ENCODE measurements around the gene SCART1. TPM values are rescaled to one million over a fixed set of nuclear protein-coding genes. Genes with fewer than 3 reads are reported as not detected.
"Not testable (repeated sequence)": the region's sequence is repeated elsewhere in the genome, so short reads cannot be mapped to it uniquely, and the experiment has no call there.

SCART1 gene
- total and polyA plus RNA-seq, 7 donors, result 0.08 to 1.8 (median 0.58) TPM

- H3K4me1 ChIP-seq, result no peaks in the 10 kb centered on the region
- H3K27me3 ChIP-seq (ENCODE audit: insufficient read depth in 3 of 3, low read length in 2 of 3), result no peaks in the 10 kb centered on the region
- no peaks in the 10 kb centered on the region for H3K36me3 ChIP-seq (ENCODE audit: insufficient read depth in 1 of 2, low read depth in 1 of 2)
- H3K4me3 ChIP-seq, result no peak overlapping the region
- no peak overlapping the region for H3K27ac ChIP-seq
- no peak for DNase-seq
- TF ChIP-seq CTCF (IDR thresholded peaks at IDR 0.05), result no peak
- peaks cover 37% of the 10 kb centered on the region for H3K9me3 ChIP-seq
- no peak for ATAC-seq
- intact Hi-C loops (cut with DNase I), result no loop called here
These were observed 34.6 kb downstream of the SCART1 start for GRCh38 chr10:133488354-133488753.

- no peaks in the 10 kb centered on the region for H3K36me3 ChIP-seq (ENCODE audit: insufficient read depth in 1 of 2, low read depth in 1 of 2)
- no peak for TF ChIP-seq CTCF (IDR thresholded peaks at IDR 0.05)
- ATAC-seq, result no peak
- intact Hi-C loops (cut with DNase I), result no loop called here
- no peaks in the 10 kb centered on the region for H3K4me1 ChIP-seq
- H3K27me3 ChIP-seq (ENCODE audit: insufficient read depth in 3 of 3, low read length in 2 of 3), result no peaks in the 10 kb centered on the region
- DNase-seq, result no peak
- H3K4me3 ChIP-seq, result no peak overlapping the region
- H3K27ac ChIP-seq, result no peak overlapping the region
- peaks cover 22% of the 10 kb centered on the region for H3K9me3 ChIP-seq
- WGBS, 3 donors, result 52 to 54% (median 53%) methylated on average over 2 of the region's 2 CpGs
These were observed 36.3 kb downstream of the SCART1 start for GRCh38 chr10:133489816-133490588.

GRCh38 chr10:133493562-133493961, 39.8 kb downstream of the SCART1 start:
- H3K36me3 ChIP-seq (ENCODE audit: insufficient read depth in 1 of 2, low read depth in 1 of 2); H3K9me3 ChIP-seq; DNase-seq; ATAC-seq; H3K4me3 ChIP-seq; H3K27ac ChIP-seq; intact Hi-C loops (cut with DNase I); H3K27me3 ChIP-seq (ENCODE audit: insufficient read depth in 3 of 3, low read length in 2 of 3); H3K4me1 ChIP-seq: not testable (repeated sequence)
- WGBS, 3 donors, result 76 to 82% (median 77%) methylated on average over 4 of the region's 4 CpGs

- ATAC-seq; H3K27ac ChIP-seq; H3K4me3 ChIP-seq; H3K36me3 ChIP-seq (ENCODE audit: insufficient read depth in 1 of 2, low read depth in 1 of 2); H3K4me1 ChIP-seq; intact Hi-C loops (cut with DNase I); DNase-seq; H3K27me3 ChIP-seq (ENCODE audit: insufficient read depth in 3 of 3, low read length in 2 of 3): not testable (repeated sequence)
- TF ChIP-seq CTCF (IDR thresholded peaks at IDR 0.05), result peak; percentile 36
- H3K9me3 ChIP-seq, result peaks cover 11% of the 10 kb centered on the region
- 52 to 60% (median 53%) methylated on average over 4 to 6 of the region's 6 CpGs for WGBS, 3 donors
These were observed 43.6 kb downstream of the SCART1 start for GRCh38 chr10:133497363-133497762.

- H3K27me3 ChIP-seq (ENCODE audit: insufficient read depth in 3 of 3, low read length in 2 of 3); H3K27ac ChIP-seq; ATAC-seq; H3K4me3 ChIP-seq; H3K36me3 ChIP-seq (ENCODE audit: insufficient read depth in 1 of 2, low read depth in 1 of 2); intact Hi-C loops (cut with DNase I); DNase-seq; H3K4me1 ChIP-seq: not testable (repeated sequence)
- H3K9me3 ChIP-seq, result peaks cover 11% of the 10 kb centered on the region
- 61 to 75% (median 65%) methylated on average over 1 of the region's 1 CpG for WGBS, 3 donors
These were observed 45.4 kb downstream of the SCART1 start for GRCh38 chr10:133499176-133499575.

GRCh38 chr10:133500897-133501296, 47.2 kb downstream of the SCART1 start:
- H3K27ac ChIP-seq; H3K27me3 ChIP-seq (ENCODE audit: insufficient read depth in 3 of 3, low read length in 2 of 3); H3K4me1 ChIP-seq; H3K4me3 ChIP-seq; DNase-seq; intact Hi-C loops (cut with DNase I); H3K36me3 ChIP-seq (ENCODE audit: insufficient read depth in 1 of 2, low read depth in 1 of 2); ATAC-seq: not testable (repeated sequence)
- H3K9me3 ChIP-seq, result peaks cover 11% of the 10 kb centered on the region
- WGBS, 3 donors, result 61 to 63% (median 61%) methylated on average over 4 of the region's 4 CpGs
